GM12892 (cell line): ENCODE data around the gene TBX1.

Experiments used
- DNase-seq: peaks from one replicate; pipeline ENCODE4 v3.0.0; 2011; ENCODE audit not compliant: insufficient read length
- FAIRE-seq: peaks from 2 replicates; lab custom pipeline; 2011; peaks lifted over from hg19 to GRCh38; lab: Jason Lieb, UNC
- POLR2A ChIP-seq: IDR thresholded peaks from 2 replicates; pipeline ENCODE4 v1.6.1; 2011; ENCODE audit warnings: low read depth, low read length, control low read depth
- POLR2AphosphoS5 ChIP-seq: IDR thresholded peaks from 2 replicates; pipeline ENCODE4 v1.6.1; 2011; ENCODE audit warnings: low read depth, low read length, control low read depth
- TAF1 ChIP-seq: IDR thresholded peaks from 2 replicates; pipeline ENCODE4 v1.6.1; 2011; ENCODE audit warnings: low read depth, mild to moderate bottlenecking, control low read depth, low read length, borderline replicate concordance

The TBX1 gene

DNA sequence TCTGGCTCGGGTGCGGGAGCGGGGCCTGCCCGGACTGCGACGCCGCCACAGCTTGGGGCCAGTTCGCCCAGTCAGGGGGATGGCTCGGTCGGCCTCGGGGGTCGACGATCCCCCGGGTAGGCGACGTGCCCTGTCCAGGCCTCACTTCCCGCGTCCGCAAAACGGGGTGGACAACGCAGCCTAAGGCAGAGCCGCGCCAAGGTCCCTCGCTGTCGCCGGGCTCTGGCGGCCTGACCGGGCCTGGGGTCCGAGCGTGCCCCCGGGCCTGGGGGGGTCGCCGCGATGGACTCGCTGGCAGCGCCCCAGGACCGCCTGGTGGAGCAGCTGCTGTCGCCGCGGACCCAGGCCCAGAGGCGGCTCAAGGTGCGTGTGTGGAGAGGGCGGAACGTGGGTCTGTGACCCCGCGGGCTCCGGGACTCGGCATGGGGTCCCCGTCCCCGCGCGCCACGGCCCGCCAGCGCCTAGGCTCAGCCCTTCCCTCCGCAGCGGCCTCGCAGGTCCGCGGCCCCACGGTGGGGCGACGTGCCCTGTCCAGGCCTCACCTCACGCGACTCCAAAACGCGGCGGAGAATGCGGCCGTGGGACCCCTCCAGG is 42.0 kb upstream of the TBX1 start:
- FAIRE-seq (no peak), DNase-seq (no peak)
- TF ChIP-seq TAF1: no peak
- TF ChIP-seq POLR2A: no peak
- TF ChIP-seq POLR2AphosphoS5: no peak

DNA sequence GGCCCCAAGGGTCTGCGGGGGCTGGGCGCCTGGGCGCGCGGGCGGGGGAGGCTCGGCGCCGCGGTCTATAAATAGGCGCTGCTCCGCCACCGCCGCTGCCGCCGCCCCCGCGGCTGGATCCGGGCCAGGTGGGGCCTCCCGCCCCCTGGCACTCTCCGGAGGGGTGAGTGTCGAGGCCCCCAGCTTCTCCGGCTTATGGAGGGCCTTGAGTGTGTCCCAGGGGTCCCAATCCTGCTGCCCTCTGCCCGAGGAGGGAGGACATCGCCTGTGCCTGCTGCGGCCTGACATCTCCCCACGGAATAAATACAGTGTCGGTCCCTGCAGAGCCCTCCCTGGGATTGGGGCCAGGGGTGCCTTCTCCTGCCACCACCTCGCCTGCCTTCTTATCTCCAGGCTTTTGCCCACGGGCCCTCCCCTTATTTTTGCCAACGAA is 41.5 kb upstream of the TBX1 start:
- DNase-seq (no peak), FAIRE-seq (no peak)

DNA sequence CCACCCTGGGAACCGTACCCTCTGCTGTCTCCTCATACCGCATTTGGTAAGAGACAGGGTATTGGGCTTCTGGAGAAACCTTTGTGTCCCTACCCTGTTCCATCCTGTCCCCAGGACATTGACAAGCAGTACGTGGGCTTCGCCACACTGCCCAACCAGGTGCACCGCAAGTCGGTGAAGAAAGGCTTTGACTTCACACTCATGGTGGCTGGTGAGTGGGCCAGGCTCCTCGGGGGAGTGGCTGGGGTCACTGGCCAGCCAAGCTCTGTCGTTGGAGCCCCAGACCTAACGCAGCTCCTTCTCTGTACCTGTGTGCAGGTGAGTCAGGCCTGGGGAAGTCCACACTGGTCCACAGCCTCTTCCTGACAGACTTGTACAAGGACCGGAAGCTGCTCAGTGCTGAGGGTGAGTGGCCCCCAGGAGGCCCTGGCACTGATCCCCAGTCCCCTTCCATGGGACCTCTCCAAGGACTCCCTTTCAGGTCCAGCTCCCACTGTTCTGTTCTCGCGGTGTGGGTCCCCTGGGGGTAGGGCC is 41.0 kb upstream of the TBX1 start:
- no peak for FAIRE-seq
- no peak for TF ChIP-seq POLR2AphosphoS5
- TF ChIP-seq POLR2A: no peak

More for the DNA sequence above, 41.5 kb upstream of the TBX1 start:
- TF ChIP-seq POLR2AphosphoS5 (no peak), TAF1 (no peak), POLR2A (no peak)

DNA sequence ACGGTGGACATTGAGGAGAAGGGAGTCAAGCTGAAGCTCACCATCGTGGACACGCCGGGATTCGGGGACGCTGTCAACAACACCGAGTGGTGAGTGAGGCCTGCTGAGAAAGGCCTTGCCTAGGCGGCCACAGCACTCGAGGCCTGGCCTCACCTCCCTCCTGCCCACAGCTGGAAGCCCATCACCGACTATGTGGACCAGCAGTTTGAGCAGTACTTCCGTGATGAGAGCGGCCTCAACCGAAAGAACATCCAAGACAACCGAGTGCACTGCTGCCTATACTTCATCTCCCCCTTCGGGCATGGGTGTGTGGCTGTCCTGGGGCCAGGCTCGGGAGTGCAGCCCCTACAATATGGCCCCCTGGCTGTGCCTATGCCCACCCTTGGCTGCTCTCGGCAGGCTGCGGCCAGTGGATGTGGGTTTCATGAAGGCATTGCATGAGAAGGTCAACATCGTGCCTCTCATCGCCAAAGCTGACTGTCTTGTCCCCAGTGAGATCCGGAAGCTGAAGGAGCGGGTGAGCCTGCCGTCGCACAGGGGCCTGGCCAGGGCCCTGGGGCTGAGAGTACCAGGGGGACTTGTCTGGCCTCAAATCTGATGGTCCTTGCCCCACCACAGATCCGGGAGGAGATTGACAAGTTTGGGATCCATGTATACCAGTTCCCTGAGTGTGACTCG is 40.3 kb upstream of the TBX1 start:
- no peak for DNase-seq
- TF ChIP-seq POLR2A (no peak), TAF1 (no peak), POLR2AphosphoS5 (no peak)
- FAIRE-seq: no peak

More for the DNA sequence above, 41.0 kb upstream of the TBX1 start:
- no peak for DNase-seq

DNA sequence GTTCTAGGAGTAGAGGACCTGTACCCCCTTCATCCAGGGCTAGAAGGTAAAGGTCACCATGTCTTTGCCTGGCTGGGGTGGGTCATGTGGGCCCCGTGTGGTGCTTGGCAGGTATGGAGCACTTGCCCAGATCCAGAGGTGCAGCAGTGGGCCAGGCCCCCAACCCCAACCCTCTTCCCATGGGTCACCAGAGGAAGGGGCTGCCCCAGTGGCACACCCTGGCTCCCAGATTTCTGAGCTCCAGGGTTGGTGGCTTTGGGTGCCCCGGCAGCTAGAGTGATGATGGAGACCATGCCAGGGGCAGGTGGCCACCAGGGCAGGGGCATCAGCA is 39.6 kb upstream of the TBX1 start:
- TF ChIP-seq POLR2A (no peak), POLR2AphosphoS5 (no peak), TAF1 (no peak)
- DNase-seq: no peak
- FAIRE-seq: no peak

DNA sequence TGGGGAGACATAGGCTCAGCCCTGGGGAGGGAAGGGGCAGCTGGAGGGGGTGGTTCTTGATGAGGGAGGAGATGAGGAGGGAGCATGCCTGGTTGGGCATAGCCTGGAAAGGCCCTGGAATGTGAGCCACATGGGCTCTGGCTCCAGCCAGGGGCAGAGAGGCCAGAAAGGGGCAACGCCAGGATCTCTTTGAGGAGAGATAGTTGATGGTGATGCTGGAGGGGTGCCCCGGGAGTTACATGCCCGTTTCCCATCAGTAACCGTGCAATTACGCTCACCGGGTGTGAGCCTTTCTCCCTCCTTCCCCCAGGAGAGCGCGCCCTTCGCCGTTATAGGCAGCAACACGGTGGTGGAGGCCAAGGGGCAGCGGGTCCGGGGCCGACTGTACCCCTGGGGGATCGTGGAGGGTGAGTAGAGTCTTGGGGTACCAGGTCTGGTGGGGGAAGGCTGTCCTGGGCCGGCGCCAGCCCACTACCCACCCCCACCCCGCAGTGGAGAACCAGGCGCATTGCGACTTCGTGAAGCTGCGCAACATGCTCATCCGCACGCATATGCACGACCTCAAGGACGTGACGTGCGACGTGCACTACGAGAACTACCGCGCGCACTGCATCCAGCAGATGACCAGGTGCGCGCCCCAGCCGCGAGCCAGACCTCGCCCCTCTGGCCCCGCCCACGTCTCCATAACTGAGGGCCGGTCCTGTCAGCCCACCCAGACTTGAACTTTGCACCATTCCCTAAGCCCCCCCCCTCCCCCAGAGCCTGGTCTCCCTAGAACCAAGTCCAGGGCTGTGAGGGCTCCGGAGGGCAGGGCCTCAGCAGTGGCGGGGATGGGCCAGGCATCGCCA is 39.0 kb upstream of the TBX1 start:
- TF ChIP-seq TAF1 (no peak), POLR2A (no peak), POLR2AphosphoS5 (no peak)
- DNase-seq (no peak), FAIRE-seq (no peak)

DNA sequence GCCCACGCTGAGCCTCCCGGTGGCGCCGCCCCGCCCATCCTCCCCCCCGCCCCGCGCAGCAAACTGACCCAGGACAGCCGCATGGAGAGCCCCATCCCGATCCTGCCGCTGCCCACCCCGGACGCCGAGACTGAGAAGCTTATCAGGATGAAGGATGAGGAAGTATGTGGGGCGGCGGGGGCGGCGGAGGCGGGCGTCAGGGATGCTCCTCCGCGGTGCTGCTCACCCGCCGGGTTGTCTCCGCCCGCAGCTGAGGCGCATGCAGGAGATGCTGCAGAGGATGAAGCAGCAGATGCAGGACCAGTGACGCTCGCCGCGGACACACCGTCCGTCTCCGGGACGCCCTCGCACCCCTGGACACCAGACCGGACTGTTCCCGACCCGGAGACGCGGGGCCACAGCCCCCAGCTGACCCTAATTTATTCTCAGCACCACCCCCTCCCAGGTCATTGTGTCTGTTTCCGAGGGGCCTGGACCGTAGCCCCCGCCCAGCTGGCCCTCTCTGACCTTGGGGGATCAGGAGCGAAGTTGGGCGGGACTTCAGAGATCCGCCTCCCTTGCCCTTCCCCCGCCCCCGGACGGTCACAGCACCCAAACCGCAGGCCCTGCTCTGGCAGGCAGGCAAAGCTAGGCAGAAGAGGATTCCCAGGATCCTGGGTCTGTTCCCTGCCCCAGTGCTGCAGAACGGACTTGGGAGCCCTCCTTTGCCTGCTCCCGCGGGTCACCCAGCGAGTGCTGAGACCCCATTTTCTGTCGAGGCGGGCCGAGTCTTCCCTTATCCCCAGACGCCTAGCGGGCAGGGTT is 38.2 kb upstream of the TBX1 start:
- no peak for TF ChIP-seq TAF1
- no peak for TF ChIP-seq POLR2A
- TF ChIP-seq POLR2AphosphoS5: no peak
- DNase-seq (no peak), FAIRE-seq (no peak)

DNA sequence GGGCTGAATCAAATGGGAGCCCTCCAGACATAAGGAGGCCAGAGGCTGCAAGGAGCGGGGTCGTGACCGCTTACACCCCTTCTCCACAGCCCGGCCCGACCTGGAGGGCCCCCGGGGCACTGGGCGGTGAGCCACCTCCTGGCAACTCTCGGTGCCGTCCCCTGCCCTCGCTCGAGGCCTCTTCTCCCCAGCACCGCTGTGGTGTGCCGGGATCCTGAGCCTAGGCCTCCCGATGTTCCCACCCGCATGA is 37.7 kb upstream of the TBX1 start:
- no peak for TF ChIP-seq POLR2A
- TF ChIP-seq POLR2AphosphoS5: no peak
- no peak for TF ChIP-seq TAF1
- FAIRE-seq (no peak), DNase-seq (no peak)

DNA sequence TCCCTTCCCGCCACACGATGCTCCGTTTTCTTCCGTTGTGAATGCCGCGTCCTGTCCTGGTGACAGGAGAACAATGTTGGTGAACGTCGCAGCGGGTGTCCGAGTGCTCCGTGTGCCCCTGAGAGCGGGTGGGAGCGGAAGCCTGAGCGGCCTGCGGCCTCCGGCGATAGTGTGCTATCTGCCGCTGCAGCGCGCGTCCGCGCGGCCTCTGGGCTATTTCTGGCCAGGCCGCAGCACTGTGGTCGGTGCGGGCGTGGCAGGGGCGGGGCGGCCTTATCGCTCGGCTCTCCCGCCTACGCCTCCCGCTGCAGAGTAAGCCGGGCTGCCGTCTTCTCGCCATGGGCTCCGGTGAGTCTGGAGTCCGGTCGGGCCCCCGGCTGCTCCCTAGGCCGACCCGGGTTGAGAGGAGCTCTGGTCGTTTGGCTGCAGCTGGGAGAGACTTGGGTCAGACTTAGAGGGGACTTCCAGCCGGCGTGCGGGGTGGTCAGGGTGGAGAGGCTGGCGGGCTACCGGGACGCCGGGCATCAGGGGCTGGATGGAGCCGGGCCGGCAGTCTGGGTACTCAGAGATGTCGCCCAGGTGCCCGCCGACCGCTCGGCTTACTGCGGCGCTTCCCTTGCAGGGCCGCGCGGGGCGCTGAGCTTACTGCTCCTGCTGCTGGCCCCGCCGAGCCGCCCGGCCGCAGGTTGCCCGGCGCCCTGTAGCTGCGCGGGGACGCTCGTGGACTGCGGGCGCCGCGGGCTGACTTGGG is 37.2 kb upstream of the TBX1 start, which contains the start of gene GP1BB:
TSS of gene GP1BB (plus strand) at position 308 of the 751 bp plus-strand sequence. CDS start at position 339, 31 bp downstream.
- no peak for TF ChIP-seq POLR2A
- no peak for TF ChIP-seq TAF1
- TF ChIP-seq POLR2AphosphoS5: no peak
- no peak for DNase-seq
- no peak for FAIRE-seq
